ENCODE results near the gene ZNF891. TPM values are rescaled to one million over a fixed set of nuclear protein-coding genes. Genes with fewer than 3 reads are reported as not detected.

ZNF891 gene
- total and polyA plus RNA-seq, 2 of the 13 experiments (the other 11 are each of a cell fraction or from before 2014, with no cell fraction given), result 1.3 to 2.1 TPM

DNA sequence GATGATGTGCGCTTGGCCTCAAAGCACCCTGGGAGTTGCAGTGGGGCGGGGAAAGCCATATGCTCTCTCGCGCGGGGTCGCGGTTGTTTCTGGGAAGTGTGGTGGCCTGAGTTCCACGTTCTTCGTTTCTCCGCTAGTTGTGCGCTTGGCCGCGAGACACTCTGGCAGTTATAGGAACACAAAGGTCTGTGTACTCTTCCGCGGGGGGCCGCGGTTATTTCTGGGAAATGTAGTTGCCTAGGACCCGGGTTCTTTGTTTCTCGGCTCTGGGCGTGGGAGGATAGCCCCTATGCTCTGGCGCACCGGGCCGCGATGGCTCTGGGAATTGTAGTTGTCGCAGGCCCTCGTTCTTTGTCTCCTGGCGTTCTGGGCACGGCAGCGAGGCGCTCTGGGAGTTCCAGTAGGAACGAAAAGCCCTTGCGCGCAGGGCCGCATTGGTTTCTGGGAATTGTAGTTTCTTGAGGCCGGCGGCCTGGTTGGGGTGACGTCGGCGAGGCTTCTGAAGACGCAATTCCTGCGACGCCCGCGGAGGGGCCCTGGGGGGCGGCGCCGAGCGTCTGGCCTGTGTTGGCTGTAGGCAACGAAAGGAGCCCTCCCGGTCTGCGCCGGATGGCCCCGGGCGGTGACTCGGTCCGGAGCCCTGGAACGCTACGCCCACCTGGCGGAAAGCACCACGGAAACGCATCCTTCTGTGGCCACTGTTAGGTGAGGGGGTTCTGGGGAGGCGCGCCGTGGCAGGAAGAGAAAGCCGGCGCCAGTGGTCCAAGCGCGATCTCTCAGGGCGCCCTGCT is 49.5 kb downstream of the ZNF891 start, which contains the start of gene ZNF140 (continued):
- TF ChIP-seq SIN3B (IDR thresholded peaks at IDR 0.05; ENCODE audit: low read length), result no peak; the same call in 1 of the 2 replicates
- TF ChIP-seq ZBED4 (CRISPR knock-in tag; IDR thresholded peaks at IDR 0.05; ENCODE audit: borderline replicate concordance), result no peak; the same call in 1 of the 2 replicates
- no peak for TF ChIP-seq KAT7 (CRISPR knock-in tag; IDR thresholded peaks at IDR 0.05; ENCODE audit: borderline replicate concordance)
- TF ChIP-seq ZNF33A (CRISPR knock-in tag; IDR thresholded peaks at IDR 0.05; ENCODE audit: borderline replicate concordance), result peak; percentile 81; the same call in 1 of the 2 replicates
- TF ChIP-seq, protein P1, sequence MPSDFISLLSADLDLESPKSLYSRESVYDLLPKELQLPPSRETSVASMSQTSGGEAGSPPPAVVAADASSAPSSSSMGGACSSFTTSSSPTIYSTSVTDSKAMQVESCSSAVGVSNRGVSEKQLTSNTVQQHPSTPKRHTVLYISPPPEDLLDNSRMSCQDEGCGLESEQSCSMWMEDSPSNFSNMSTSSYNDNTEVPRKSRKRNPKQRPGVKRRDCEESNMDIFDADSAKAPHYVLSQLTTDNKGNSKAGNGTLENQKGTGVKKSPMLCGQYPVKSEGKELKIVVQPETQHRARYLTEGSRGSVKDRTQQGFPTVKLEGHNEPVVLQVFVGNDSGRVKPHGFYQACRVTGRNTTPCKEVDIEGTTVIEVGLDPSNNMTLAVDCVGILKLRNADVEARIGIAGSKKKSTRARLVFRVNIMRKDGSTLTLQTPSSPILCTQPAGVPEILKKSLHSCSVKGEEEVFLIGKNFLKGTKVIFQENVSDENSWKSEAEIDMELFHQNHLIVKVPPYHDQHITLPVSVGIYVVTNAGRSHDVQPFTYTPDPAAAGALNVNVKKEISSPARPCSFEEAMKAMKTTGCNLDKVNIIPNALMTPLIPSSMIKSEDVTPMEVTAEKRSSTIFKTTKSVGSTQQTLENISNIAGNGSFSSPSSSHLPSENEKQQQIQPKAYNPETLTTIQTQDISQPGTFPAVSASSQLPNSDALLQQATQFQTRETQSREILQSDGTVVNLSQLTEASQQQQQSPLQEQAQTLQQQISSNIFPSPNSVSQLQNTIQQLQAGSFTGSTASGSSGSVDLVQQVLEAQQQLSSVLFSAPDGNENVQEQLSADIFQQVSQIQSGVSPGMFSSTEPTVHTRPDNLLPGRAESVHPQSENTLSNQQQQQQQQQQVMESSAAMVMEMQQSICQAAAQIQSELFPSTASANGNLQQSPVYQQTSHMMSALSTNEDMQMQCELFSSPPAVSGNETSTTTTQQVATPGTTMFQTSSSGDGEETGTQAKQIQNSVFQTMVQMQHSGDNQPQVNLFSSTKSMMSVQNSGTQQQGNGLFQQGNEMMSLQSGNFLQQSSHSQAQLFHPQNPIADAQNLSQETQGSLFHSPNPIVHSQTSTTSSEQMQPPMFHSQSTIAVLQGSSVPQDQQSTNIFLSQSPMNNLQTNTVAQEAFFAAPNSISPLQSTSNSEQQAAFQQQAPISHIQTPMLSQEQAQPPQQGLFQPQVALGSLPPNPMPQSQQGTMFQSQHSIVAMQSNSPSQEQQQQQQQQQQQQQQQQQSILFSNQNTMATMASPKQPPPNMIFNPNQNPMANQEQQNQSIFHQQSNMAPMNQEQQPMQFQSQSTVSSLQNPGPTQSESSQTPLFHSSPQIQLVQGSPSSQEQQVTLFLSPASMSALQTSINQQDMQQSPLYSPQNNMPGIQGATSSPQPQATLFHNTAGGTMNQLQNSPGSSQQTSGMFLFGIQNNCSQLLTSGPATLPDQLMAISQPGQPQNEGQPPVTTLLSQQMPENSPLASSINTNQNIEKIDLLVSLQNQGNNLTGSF (CRISPR knock-in tag; IDR thresholded peaks at IDR 0.05), result no peak
- TF ChIP-seq ZNF275 (CRISPR knock-in tag; IDR thresholded peaks at IDR 0.05; ENCODE audit: borderline replicate concordance), result no peak
- no peak for TF ChIP-seq PAWR (CRISPR knock-in tag; IDR thresholded peaks at IDR 0.05; ENCODE audit: borderline replicate concordance)
- TF ChIP-seq MLLT10 (CRISPR knock-in tag; IDR thresholded peaks at IDR 0.05), result no peak
- no peak for TF ChIP-seq TFE3 (CRISPR knock-in tag; IDR thresholded peaks at IDR 0.05)
- peak; percentile 69; the same call in 1 of the 2 replicates for TF ChIP-seq RXRA (CRISPR knock-in tag; IDR thresholded peaks at IDR 0.05)
- TF ChIP-seq ZBTB8A (CRISPR knock-in tag; IDR thresholded peaks at IDR 0.05; ENCODE audit: borderline replicate concordance, low read depth), result no peak
- TF ChIP-seq, protein P2, sequence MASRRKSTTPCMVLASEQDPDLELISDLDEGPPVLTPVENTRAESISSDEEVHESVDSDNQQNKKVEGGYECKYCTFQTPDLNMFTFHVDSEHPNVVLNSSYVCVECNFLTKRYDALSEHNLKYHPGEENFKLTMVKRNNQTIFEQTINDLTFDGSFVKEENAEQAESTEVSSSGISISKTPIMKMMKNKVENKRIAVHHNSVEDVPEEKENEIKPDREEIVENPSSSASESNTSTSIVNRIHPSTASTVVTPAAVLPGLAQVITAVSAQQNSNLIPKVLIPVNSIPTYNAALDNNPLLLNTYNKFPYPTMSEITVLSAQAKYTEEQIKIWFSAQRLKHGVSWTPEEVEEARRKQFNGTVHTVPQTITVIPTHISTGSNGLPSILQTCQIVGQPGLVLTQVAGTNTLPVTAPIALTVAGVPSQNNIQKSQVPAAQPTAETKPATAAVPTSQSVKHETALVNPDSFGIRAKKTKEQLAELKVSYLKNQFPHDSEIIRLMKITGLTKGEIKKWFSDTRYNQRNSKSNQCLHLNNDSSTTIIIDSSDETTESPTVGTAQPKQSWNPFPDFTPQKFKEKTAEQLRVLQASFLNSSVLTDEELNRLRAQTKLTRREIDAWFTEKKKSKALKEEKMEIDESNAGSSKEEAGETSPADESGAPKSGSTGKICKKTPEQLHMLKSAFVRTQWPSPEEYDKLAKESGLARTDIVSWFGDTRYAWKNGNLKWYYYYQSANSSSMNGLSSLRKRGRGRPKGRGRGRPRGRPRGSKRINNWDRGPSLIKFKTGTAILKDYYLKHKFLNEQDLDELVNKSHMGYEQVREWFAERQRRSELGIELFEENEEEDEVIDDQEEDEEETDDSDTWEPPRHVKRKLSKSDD (CRISPR knock-in tag; IDR thresholded peaks at IDR 0.05; ENCODE audit: low read depth), result peak; percentile 68; the same call in 1 of the 2 replicates

Data from HepG2 (cell line).